ENCODE data around the gene DENND1B. TPM values are rescaled to one million over a fixed set of nuclear protein-coding genes. Genes with fewer than 3 reads are reported as not detected.

DENND1B gene
- total and polyA plus RNA-seq, 2 donors (not counting 1 experiment from before 2014, with no cell fraction given), result 5.5 to 8.4 TPM

DNA sequence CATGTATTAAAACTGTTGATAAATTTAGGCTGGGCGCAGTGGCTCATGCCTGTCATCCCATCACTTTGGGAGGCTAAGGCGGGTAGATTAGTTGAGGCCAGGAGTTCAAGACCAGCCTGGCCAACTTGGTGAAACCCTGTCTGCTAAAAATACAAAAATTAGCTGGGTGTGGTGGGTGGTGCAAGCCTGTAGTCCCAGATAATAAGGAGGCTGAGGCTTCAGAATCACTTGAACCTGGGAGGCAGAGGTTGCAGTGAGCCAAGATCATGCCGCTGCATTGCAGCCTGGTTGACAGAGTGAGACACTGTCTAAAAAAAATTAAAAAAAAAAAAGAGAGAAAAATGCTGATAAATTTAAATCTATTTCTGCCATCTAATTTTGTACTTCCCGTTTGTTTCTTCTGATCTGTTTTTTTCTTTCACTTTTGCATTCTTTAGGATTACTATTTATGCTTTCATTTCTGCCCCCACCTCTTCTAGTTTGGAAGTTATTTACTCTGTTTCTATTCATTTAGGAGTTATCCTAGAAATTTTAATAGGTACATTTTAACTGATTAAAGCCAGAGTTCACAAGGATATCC is 3.2 kb upstream of the DENND1B start:
- no peaks in the 10 kb centered on the region for H4K20me1 ChIP-seq (ENCODE audit: control insufficient read depth, extremely low read depth, insufficient read depth, low read length)

DNA sequence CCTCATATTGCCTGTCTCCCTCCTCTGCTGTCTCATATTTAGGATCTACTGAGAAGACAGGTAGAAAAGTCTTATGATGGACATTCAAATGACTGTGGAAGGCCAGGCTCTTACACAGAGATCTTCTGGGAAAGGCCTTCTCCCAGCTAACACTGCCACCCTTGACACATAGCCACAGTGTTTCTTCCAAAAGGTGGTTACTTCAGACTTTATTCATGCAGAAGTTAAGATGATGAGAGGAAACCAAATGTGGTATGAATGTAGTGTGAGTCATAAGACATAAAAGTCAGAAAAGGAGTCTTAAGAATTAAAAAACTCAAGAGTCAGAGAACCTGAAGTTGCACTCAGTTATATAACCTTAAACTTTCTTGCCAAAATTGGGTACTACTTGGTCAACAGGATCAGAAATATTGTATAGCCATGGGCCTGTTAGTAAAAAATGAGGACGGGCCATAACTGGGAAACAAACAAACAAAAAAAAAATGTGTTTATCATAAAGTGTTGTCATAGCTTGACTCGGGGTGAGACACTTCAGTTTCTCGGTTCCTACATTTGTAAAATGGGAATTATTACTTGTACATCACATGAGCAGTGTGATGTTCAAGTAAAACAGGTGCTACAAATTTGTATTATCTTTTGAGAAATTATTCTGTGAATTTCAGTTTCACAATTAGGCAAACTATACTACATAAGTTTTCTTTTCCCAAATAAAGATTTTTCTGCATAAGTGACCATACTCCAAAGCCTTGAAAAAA is 1.2 kb upstream of the DENND1B start:
- H3K36me3 ChIP-seq (ENCODE audit: control insufficient read depth, insufficient read depth, low read length), result no peaks in the 10 kb centered on the region
- H4K20me1 ChIP-seq (ENCODE audit: control insufficient read depth, extremely low read depth, insufficient read depth, low read length), result no peaks in the 10 kb centered on the region
- H3K9me3 ChIP-seq (ENCODE audit: control insufficient read depth, insufficient read depth, low read depth, low read length), result no peaks in the 10 kb centered on the region
- no peak overlapping the region for H3K9ac ChIP-seq (ENCODE audit: insufficient read depth, low read length)
- peak; percentile 64 to 97 for DNase-seq (ENCODE audit: low read depth in 2 of 2)
- peak overlapping the region; percentile 6 for H3K27ac ChIP-seq (ENCODE audit: insufficient read depth, low read length)
- peaks cover 9% of the 10 kb centered on the region for H3K4me1 ChIP-seq (ENCODE audit: control insufficient read depth, extremely low read depth, insufficient read depth, low read length)
- peaks cover 7% of the 10 kb centered on the region for H3K79me2 ChIP-seq (ENCODE audit: control insufficient read depth, insufficient read depth, low read length)
- TF ChIP-seq EZH2 (IDR thresholded peaks at IDR 0.05; ENCODE audit: low read length, missing control alignments), result no peak
- TF ChIP-seq, protein P1, sequence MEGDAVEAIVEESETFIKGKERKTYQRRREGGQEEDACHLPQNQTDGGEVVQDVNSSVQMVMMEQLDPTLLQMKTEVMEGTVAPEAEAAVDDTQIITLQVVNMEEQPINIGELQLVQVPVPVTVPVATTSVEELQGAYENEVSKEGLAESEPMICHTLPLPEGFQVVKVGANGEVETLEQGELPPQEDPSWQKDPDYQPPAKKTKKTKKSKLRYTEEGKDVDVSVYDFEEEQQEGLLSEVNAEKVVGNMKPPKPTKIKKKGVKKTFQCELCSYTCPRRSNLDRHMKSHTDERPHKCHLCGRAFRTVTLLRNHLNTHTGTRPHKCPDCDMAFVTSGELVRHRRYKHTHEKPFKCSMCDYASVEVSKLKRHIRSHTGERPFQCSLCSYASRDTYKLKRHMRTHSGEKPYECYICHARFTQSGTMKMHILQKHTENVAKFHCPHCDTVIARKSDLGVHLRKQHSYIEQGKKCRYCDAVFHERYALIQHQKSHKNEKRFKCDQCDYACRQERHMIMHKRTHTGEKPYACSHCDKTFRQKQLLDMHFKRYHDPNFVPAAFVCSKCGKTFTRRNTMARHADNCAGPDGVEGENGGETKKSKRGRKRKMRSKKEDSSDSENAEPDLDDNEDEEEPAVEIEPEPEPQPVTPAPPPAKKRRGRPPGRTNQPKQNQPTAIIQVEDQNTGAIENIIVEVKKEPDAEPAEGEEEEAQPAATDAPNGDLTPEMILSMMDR (conservative IDR thresholded peaks at IDR 0.05 in 1 of 2, IDR thresholded peaks at IDR 0.05 in 1 of 2; ENCODE audit: low read depth in 1 of 2, low read length in 2 of 2), result no peak
- no peak overlapping the region for H3K4me2 ChIP-seq (ENCODE audit: extremely low read depth, insufficient read depth, low read length)
- H3K27me3 ChIP-seq (ENCODE audit: control insufficient read depth, insufficient read depth, low read length), result no peaks in the 10 kb centered on the region
- no peak overlapping the region for H2AFZ ChIP-seq (ENCODE audit: low read length)
- H3K4me3 ChIP-seq (replicated peaks in 1 of 4; ENCODE audit: control extremely low read depth in 1 of 4, insufficient read depth in 1 of 4, low read depth in 3 of 4, low read length in 4 of 4), result no peak overlapping the region

More for the DNA sequence above, 3.2 kb upstream of the DENND1B start:
- TF ChIP-seq EZH2 (IDR thresholded peaks at IDR 0.05; ENCODE audit: low read length, missing control alignments), result no peak
- TF ChIP-seq, protein P1 (conservative IDR thresholded peaks at IDR 0.05 in 1 of 2, IDR thresholded peaks at IDR 0.05 in 1 of 2; ENCODE audit: low read depth in 1 of 2, low read length in 2 of 2), result no peak
- no peak for DNase-seq (ENCODE audit: low read depth in 2 of 2)
- H3K4me1 ChIP-seq (ENCODE audit: control insufficient read depth, extremely low read depth, insufficient read depth, low read length), result peaks cover 7% of the 10 kb centered on the region
- no peaks in the 10 kb centered on the region for H3K27me3 ChIP-seq (ENCODE audit: control insufficient read depth, insufficient read depth, low read length)
- H3K9ac ChIP-seq (ENCODE audit: insufficient read depth, low read length), result no peak overlapping the region
- no peak overlapping the region for H3K27ac ChIP-seq (ENCODE audit: insufficient read depth, low read length)
- H3K9me3 ChIP-seq (ENCODE audit: control insufficient read depth, insufficient read depth, low read depth, low read length), result no peaks in the 10 kb centered on the region
- H3K4me2 ChIP-seq (ENCODE audit: extremely low read depth, insufficient read depth, low read length), result no peak overlapping the region
- no peak overlapping the region for H3K4me3 ChIP-seq (replicated peaks in 1 of 4; ENCODE audit: control extremely low read depth in 1 of 4, insufficient read depth in 1 of 4, low read depth in 3 of 4, low read length in 4 of 4)
- H3K79me2 ChIP-seq (ENCODE audit: control insufficient read depth, insufficient read depth, low read length), result peaks cover 1% of the 10 kb centered on the region
- H3K36me3 ChIP-seq (ENCODE audit: control insufficient read depth, insufficient read depth, low read length), result no peaks in the 10 kb centered on the region
- H2AFZ ChIP-seq (ENCODE audit: low read length), result no peak overlapping the region

DNA sequence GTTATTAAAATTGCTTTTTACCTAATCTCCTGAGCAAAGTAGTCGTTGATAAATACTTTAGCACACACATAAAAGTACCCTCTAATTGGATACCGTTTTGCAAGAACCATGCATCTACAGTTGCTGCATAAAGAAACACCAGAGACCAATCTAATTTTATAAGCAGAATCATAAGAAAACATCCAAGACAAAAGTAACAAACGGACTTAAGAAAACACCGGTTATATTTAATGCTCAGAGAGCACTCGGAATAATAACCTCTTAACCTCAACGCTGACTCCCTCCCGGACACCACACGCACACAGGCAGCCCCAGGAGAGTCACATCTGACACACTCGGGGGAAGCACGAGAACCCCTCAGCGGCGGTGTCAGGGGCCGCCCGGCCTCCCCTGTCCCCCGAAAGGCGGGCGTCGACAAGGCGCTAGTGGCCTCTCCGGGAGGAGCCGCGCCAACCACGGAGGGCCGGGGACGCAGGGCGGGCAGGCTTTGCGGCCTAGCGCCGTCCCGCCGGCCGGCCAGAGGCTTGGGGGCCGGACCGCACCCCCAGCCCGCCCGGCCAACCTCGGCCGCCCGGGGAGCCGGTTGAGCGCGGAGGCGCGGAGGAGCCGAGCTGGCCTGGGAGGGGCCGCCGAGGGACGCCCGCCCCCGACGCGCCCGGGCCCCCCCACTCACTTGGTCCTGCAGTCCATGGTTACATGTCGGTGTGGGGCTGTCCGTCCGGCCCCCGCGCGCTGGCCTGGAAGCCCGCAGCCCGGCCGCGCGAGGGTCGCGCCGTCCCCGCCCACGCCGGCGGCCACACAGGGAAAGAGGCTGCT is 606 bp downstream of the DENND1B start:
- peak overlapping the region; percentile 66 to 73 (median 68) for H3K4me3 ChIP-seq (replicated peaks in 1 of 4; ENCODE audit: control extremely low read depth in 1 of 4, insufficient read depth in 1 of 4, low read depth in 3 of 4, low read length in 4 of 4)
- H3K79me2 ChIP-seq (ENCODE audit: control insufficient read depth, insufficient read depth, low read length), result peaks cover 7% of the 10 kb centered on the region
- no peaks in the 10 kb centered on the region for H3K9me3 ChIP-seq (ENCODE audit: control insufficient read depth, insufficient read depth, low read depth, low read length)
- peak; percentile 41 to 61 for DNase-seq (ENCODE audit: low read depth in 2 of 2)
- peak overlapping the region; percentile 91 for H2AFZ ChIP-seq (ENCODE audit: low read length)
- H3K9ac ChIP-seq (ENCODE audit: insufficient read depth, low read length), result peak overlapping the region; percentile 84
- no peaks in the 10 kb centered on the region for H3K27me3 ChIP-seq (ENCODE audit: control insufficient read depth, insufficient read depth, low read length)
- TF ChIP-seq EZH2 (IDR thresholded peaks at IDR 0.05; ENCODE audit: low read length, missing control alignments), result no peak
- TF ChIP-seq, protein P1 (conservative IDR thresholded peaks at IDR 0.05 in 1 of 2, IDR thresholded peaks at IDR 0.05 in 1 of 2; ENCODE audit: low read depth in 1 of 2, low read length in 2 of 2), result no peak
- peak overlapping the region; percentile 91 for H3K4me2 ChIP-seq (ENCODE audit: extremely low read depth, insufficient read depth, low read length)
- peak overlapping the region; percentile 81 for H3K27ac ChIP-seq (ENCODE audit: insufficient read depth, low read length)
- H4K20me1 ChIP-seq (ENCODE audit: control insufficient read depth, extremely low read depth, insufficient read depth, low read length), result no peaks in the 10 kb centered on the region
- peaks cover 9% of the 10 kb centered on the region for H3K4me1 ChIP-seq (ENCODE audit: control insufficient read depth, extremely low read depth, insufficient read depth, low read length)
- H3K36me3 ChIP-seq (ENCODE audit: control insufficient read depth, insufficient read depth, low read length), result no peaks in the 10 kb centered on the region

All from fibroblast of lung (primary cell).